Left cardiac atrium (tissue), 4 donors: ENCODE results near the gene RWDD3. TPM values are rescaled to one million over a fixed set of nuclear protein-coding genes. Genes with fewer than 3 reads are reported as not detected.
A peak's percentile ranks its signal among the peaks of the same experiment; 100 is the strongest.

ENCODE experiments used
- ATAC-seq, 2 donors: fragments of 200-7000 bp; cut with Tn5 transposase; one replicate each; pipeline ENCODE4 v1.9.1; 2020; ENCODE audit warnings: mild to moderate bottlenecking in 2 of 2, moderate library complexity in 2 of 2
- DNase-seq: peaks from one replicate; pipeline ENCODE4 v3.0.0-alpha.2; 2020
- intact Hi-C, 2 donors: fragments of 100-400 bp; cut with DNase I; formaldehyde crosslinking; loops; one replicate each; pipeline versions ENCODE4 v1.14.1 to v1.15.1; 2022 to 2023
- total RNA-seq, 2 donors: library from RNA; stranded (reverse); fragmentation: NEBNext Ultra II Directional; extraction: Animal tissue kit (Norgen Biotek cat#: 25700); gene quantifications; one replicate each; pipeline ENCODE4 v1.2.1, GENCODE V29; 2021
- donor health status: DM: no; HTN: yes; CAD: no.
- donor health status: DM: no; HTN: yes; CAD: no; lungs with severe emphysema.
- donor health status: DM: yes; HTN: yes; CAD: no.
- donor health status: Dilated cardiomyopathy.

Gene RWDD3
- total RNA-seq, 2 donors from 2014 or later, result 12.3 to 17.7 TPM

- ATAC-seq, result peak in 1 of 2 donors; percentile 20
Measured at GRCh38 chr1:95226781-95227660, 7.0 kb upstream of the RWDD3 start.

GRCh38 chr1:95229037-95229436 is 5.0 kb upstream of the RWDD3 start:
- DNase-seq (no peak), ATAC-seq (no peak)
- intact Hi-C loops, result no loop called here

More at GRCh38 chr1:95226781-95227660, 7.0 kb upstream of the RWDD3 start:
- no peak for DNase-seq
- intact Hi-C loops, result no loop called here

- DNase-seq, result no peak
- no peak for ATAC-seq
- intact Hi-C loops, result loop anchor here (5.0 to 10.0 kb wide), 4 partner anchors 112 to 157 kb away; partner anchors contain the start of genes ALG14 (in 2 of the 2) and TLCD4 (in 2 of the 2)
Measured at GRCh38 chr1:95229706-95230105, 4.3 kb upstream of the RWDD3 start.

- DNase-seq, result no peak
- intact Hi-C loops, result loop anchor here (5.0 to 10.0 kb wide), 4 partner anchors 113 to 158 kb away; partner anchors contain the start of genes ALG14 (in 2 of the 2) and TLCD4 (in 2 of the 2)
- ATAC-seq, result no peak
Measured at GRCh38 chr1:95230256-95230655, 3.8 kb upstream of the RWDD3 start.

- peak in 1 of 2 donors; percentile 1 for ATAC-seq
- no peak for DNase-seq
- intact Hi-C loops, result loop anchor here (5.0 to 10.0 kb wide), 4 partner anchors 113 to 158 kb away; partner anchors contain the start of genes ALG14 (in 2 of the 2) and TLCD4 (in 2 of the 2)
Measured at GRCh38 chr1:95230768-95231191, 3.2 kb upstream of the RWDD3 start.

GRCh38 chr1:95232646-95233318 is 1.2 kb upstream of the RWDD3 start:
- intact Hi-C loops, result loop anchor here (5.0 to 10.0 kb wide), 4 partner anchors 115 to 160 kb away; partner anchors contain the start of genes ALG14 (in 2 of the 2) and TLCD4 (in 2 of the 2)
- DNase-seq (no peak), ATAC-seq (peak in 1 of 2 donors; percentile 4)

- intact Hi-C loops, result loop anchor here (5.0 to 10.0 kb wide), 4 partner anchors 116 to 161 kb away; partner anchors contain the start of genes ALG14 (in 2 of the 2) and TLCD4 (in 2 of the 2)
- DNase-seq, result peak; percentile 32
- ATAC-seq, result peak; percentile 21 to 50
Measured at GRCh38 chr1:95233319-95233736, 682 bp upstream of the RWDD3 start.

GRCh38 chr1:95236784-95237575 is 3.0 kb downstream of the RWDD3 start:
- no peak for ATAC-seq
- intact Hi-C loops, result loop anchor here in 1 of 2 donors (10.0 kb wide), 1 partner anchor 122 kb away; the partner anchor contains the start of gene TLCD4
- DNase-seq, result no peak

- DNase-seq, result no peak
- ATAC-seq, result no peak
- intact Hi-C loops, result loop anchor here in 1 of 2 donors (10.0 kb wide), 1 partner anchor 123 kb away; the partner anchor contains the start of gene TLCD4
Measured at GRCh38 chr1:95237981-95238703, 4.1 kb downstream of the RWDD3 start.

GRCh38 chr1:95245029-95245428 is 11.0 kb downstream of the RWDD3 start:
- no peak for DNase-seq
- intact Hi-C loops, result no loop called here
- no peak for ATAC-seq

GRCh38 chr1:95246511-95246910 is 12.5 kb downstream of the RWDD3 start:
- intact Hi-C loops, result no loop called here
- no peak for ATAC-seq
- DNase-seq, result no peak

- intact Hi-C loops, result no loop called here
- DNase-seq (no peak), ATAC-seq (peak; percentile 78 to 92)
Measured at GRCh38 chr1:95247607-95248006, 13.6 kb downstream of the RWDD3 start.

GRCh38 chr1:95249916-95250315 is 15.9 kb downstream of the RWDD3 start:
- intact Hi-C loops, result no loop called here
- DNase-seq (no peak), ATAC-seq (peak in 1 of 2 donors; percentile 55)

GRCh38 chr1:95252422-95252821 is 18.4 kb downstream of the RWDD3 start:
- DNase-seq, result no peak
- intact Hi-C loops, result no loop called here
- no peak for ATAC-seq

- no peak for DNase-seq
- intact Hi-C loops, result no loop called here
- no peak for ATAC-seq
Measured at GRCh38 chr1:95254959-95255358, 20.9 kb downstream of the RWDD3 start.

GRCh38 chr1:95255826-95256225 is 21.8 kb downstream of the RWDD3 start:
- ATAC-seq (no peak), DNase-seq (no peak)
- intact Hi-C loops, result no loop called here

- ATAC-seq, result no peak
- no peak for DNase-seq
- intact Hi-C loops, result no loop called here
Measured at GRCh38 chr1:95257758-95258157, 23.7 kb downstream of the RWDD3 start.

- intact Hi-C loops, result no loop called here
- ATAC-seq (no peak), DNase-seq (no peak)
Measured at GRCh38 chr1:95259245-95259644, 25.2 kb downstream of the RWDD3 start.
